GM23338 (cell line): Measurements from ENCODE around the gene PKHD1. TPM values are rescaled to one million over a fixed set of nuclear protein-coding genes. Genes with fewer than 3 reads are reported as not detected.

Experiments
- ATAC-seq: fragments of 200-7000 bp; cut with Tn5 transposase; 3 replicates; pipeline ENCODE4 v1.9.1; 2020
- DNase-seq: peaks from one replicate; pipeline ENCODE4 v3.0.0-alpha.2; 2015; ENCODE audit warnings: low spot score
- H2AFZ ChIP-seq: fragments of 200-600 bp; sonication (generic); 2 replicates; pipeline ENCODE4 v1.8.0; 2016; ENCODE audit warnings: antibody characterized with exemption, mild to moderate bottlenecking, moderate library complexity
- H3F3A ChIP-seq: fragments of 200-600 bp; sonication (generic); replicated peaks from 2 replicates; pipeline ENCODE4 v1.8.0; 2017; ENCODE audit warnings: antibody characterized with exemption, mixed run types, low read depth
- H3K27ac ChIP-seq: fragments of 200-600 bp; sonication (generic); 2 replicates; pipeline ENCODE4 v1.6.1; 2016; ENCODE audit warnings: low read depth
- H3K27me3 ChIP-seq: fragments of 200-600 bp; sonication (generic); 2 replicates; pipeline ENCODE4 v1.8.0; 2016; ENCODE audit warnings: mild to moderate bottlenecking, mixed run types, moderate library complexity; ENCODE audit not compliant: insufficient read depth
- H3K36me3 ChIP-seq: fragments of 200-600 bp; sonication (generic); 2 replicates; pipeline ENCODE4 v1.8.0; 2016; ENCODE audit warnings: mild to moderate bottlenecking; ENCODE audit not compliant: insufficient read depth
- H3K4me1 ChIP-seq: fragments of 200-600 bp; sonication (generic); 2 replicates; pipeline ENCODE4 v1.8.0; 2016; ENCODE audit warnings: mild to moderate bottlenecking, moderate library complexity; ENCODE audit not compliant: insufficient read depth
- H3K4me2 ChIP-seq: fragments of 200-600 bp; sonication (generic); 2 replicates; pipeline ENCODE4 v1.7.1; 2017; ENCODE audit warnings: mixed run types
- H3K4me3 ChIP-seq: fragments of 200-600 bp; sonication (generic); 2 replicates; pipeline ENCODE4 v1.6.1; 2016; ENCODE audit warnings: mixed run types
- H3K79me2 ChIP-seq: fragments of 200-600 bp; sonication (generic); replicated peaks from 2 replicates; pipeline ENCODE4 v1.8.0; 2017; ENCODE audit warnings: mild to moderate bottlenecking; ENCODE audit not compliant: insufficient read depth
- H3K9me2 ChIP-seq: fragments of 200-600 bp; sonication (generic); 2 replicates; pipeline ENCODE4 v1.8.0; 2017; ENCODE audit not compliant: insufficient read depth
- H4K20me1 ChIP-seq: fragments of 200-600 bp; sonication (generic); replicated peaks from 2 replicates; pipeline ENCODE4 v1.8.0; 2017; ENCODE audit warnings: mild to moderate bottlenecking; ENCODE audit not compliant: insufficient read depth
- H3K27ac Mint-ChIP-seq: 2 replicates; pipeline ENCODE4 v1.8.0; 2020; ENCODE audit warnings: inconsistent platforms, mild to moderate bottlenecking, moderate library complexity, mixed read lengths
- H3K27me3 Mint-ChIP-seq: 3 replicates; pipeline ENCODE4 v1.8.0; 2022; ENCODE audit warnings: low read depth, mild to moderate bottlenecking, moderate library complexity, mixed read lengths, inconsistent platforms; ENCODE audit not compliant: insufficient read depth, poor library complexity
- H3K36me3 Mint-ChIP-seq: 3 replicates; pipeline ENCODE4 v1.8.0; 2021; ENCODE audit warnings: low read depth, mild to moderate bottlenecking, inconsistent platforms, moderate library complexity, mixed read lengths
- H3K4me1 Mint-ChIP-seq: 3 replicates; pipeline ENCODE4 v1.8.0; 2020; ENCODE audit warnings: mild to moderate bottlenecking, inconsistent platforms, mixed read lengths
- H3K4me3 Mint-ChIP-seq: 3 replicates; pipeline ENCODE4 v1.8.0; 2021; ENCODE audit warnings: moderate library complexity, mild to moderate bottlenecking, inconsistent platforms, mixed read lengths
- H3K9me3 Mint-ChIP-seq: 3 replicates; pipeline ENCODE4 v1.8.0; 2020; ENCODE audit warnings: moderate library complexity, mild to moderate bottlenecking, inconsistent platforms, mixed read lengths
- CREB1 ChIP-seq: fragments of 250-450 bp; sonication (Bioruptor Pico); IDR thresholded peaks from 2 replicates; pipeline ENCODE4 v1.5.0; 2020; ENCODE audit warnings: low read depth, mild to moderate bottlenecking, moderate library complexity
- EZH2 ChIP-seq: fragments of 200-600 bp; sonication (generic); IDR thresholded peaks from one replicate; pipeline ENCODE4 v1.8.0; 2017; ENCODE audit warnings: antibody characterized with exemption, mild to moderate bottlenecking, low read depth; ENCODE audit not compliant: unreplicated experiment
- EZH2phosphoT487 ChIP-seq: fragments of 200-600 bp; sonication (generic); IDR thresholded peaks from one replicate; pipeline ENCODE4 v1.8.1; 2018; ENCODE audit warnings: antibody characterized with exemption; ENCODE audit not compliant: unreplicated experiment
- JUNB ChIP-seq: IDR thresholded peaks from one replicate; pipeline ENCODE4 v1.6.1; 2016; ENCODE audit warnings: antibody characterized with exemption; ENCODE audit not compliant: unreplicated experiment
- NANOG ChIP-seq: IDR thresholded peaks from 2 replicates; pipeline ENCODE4 v1.6.1; 2016; ENCODE audit warnings: antibody characterized with exemption, borderline replicate concordance
- POLR2AphosphoS5 ChIP-seq: IDR thresholded peaks from 2 replicates; pipeline ENCODE4 v1.6.1; 2016; ENCODE audit warnings: antibody characterized with exemption, low read depth
- STAT1 ChIP-seq: IDR thresholded peaks from one replicate; pipeline ENCODE4 v1.6.1; 2016; ENCODE audit warnings: antibody characterized with exemption; ENCODE audit not compliant: unreplicated experiment
- ZNF114 ChIP-seq: fragments of 250-450 bp; sonication (Bioruptor Pico); IDR thresholded peaks from 2 replicates; pipeline ENCODE4 v1.5.0; 2020; ENCODE audit warnings: mild to moderate bottlenecking, moderate library complexity
- ZNF331 ChIP-seq: fragments of 250-450 bp; sonication (Bioruptor Pico); IDR thresholded peaks from 2 replicates; pipeline ENCODE4 v1.5.0; 2020; ENCODE audit warnings: low read depth, mild to moderate bottlenecking, moderate library complexity
- polyA plus RNA-seq: library from polyadenylated mRNA; unstranded; fragments of >200 nt; fragmentation: Nextera tagmentation; extraction: Ambion mirVana; gene quantifications from 2 replicates; pipeline ENCODE4 v1.2.1, GENCODE V29; 2016
- total RNA-seq: library from RNA; depleted of rRNA; stranded (reverse); fragments of >200 nt; shearing (Covaris generic); gene quantifications from 2 replicates; pipeline ENCODE4 v1.2.3, GENCODE V29; 2014
- TF ChIP-seq, protein P1 (sequence below): fragments of 250-450 bp; sonication (Bioruptor Pico); IDR thresholded peaks from 2 replicates; pipeline ENCODE4 v1.5.0; 2020; ENCODE audit warnings: mild to moderate bottlenecking, moderate library complexity
- TF ChIP-seq, protein P2 (sequence below): IDR thresholded peaks from 2 replicates; pipeline ENCODE4 v1.6.1; 2016; ENCODE audit warnings: antibody characterized with exemption
- TF ChIP-seq, protein P3 (sequence below): IDR thresholded peaks from one replicate; pipeline ENCODE4 v1.6.1; 2018; ENCODE audit warnings: antibody characterized with exemption; ENCODE audit not compliant: unreplicated experiment
- TF ChIP-seq, protein P4 (sequence below), 2 experiments: fragments of 200-600 bp in 1 of 2; sonication (generic) in 1 of 2; conservative IDR thresholded peaks; 2 replicates each; pipeline versions ENCODE4 v1.5.1 to v1.6.1; 2016 to 2017; ENCODE audit warnings: antibody characterized with exemption in 2 of 2, low read depth in 2 of 2, mild to moderate bottlenecking in 2 of 2, moderate library complexity in 1 of 2

Gene PKHD1
- total and polyA plus RNA-seq, 2 experiments from 2014 or later: 0.03 to 0.07 TPM

DNA sequence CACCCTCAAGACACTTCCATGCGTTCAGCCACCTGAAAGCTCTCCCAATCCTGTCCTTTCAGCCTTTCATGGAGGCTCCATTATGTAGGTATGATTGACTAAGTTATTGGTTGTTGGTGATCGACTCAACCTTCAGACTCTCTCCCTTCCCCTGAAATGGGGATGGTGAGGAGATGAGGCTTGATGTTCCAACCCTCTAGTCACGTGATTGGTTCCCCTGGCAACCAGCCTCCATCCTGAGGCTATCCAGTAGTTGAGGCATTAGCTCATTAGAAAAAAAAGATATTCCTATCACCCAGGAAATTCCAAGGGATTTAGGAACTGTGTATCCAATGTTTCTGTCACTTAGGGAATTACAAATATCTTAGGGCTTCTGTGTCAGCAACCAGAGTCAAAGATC lies 426.6 kb downstream of the PKHD1 start:
- no peak overlapping the region for H3K4me3 ChIP-seq
- H3K27ac Mint-ChIP-seq: no peak overlapping the region
- H2AFZ ChIP-seq: no peak overlapping the region
- no peaks in the 10 kb centered on the region for H3K27me3 Mint-ChIP-seq
- no peaks in the 10 kb centered on the region for H3K27me3 ChIP-seq
- no peaks in the 10 kb centered on the region for H3K4me1 ChIP-seq
- no peaks in the 10 kb centered on the region for H3K79me2 ChIP-seq
- no peak for TF ChIP-seq JUNB
- no peak for TF ChIP-seq STAT1
- TF ChIP-seq ZNF331 (CRISPR knock-in tag): no peak
- TF ChIP-seq, protein P1, sequence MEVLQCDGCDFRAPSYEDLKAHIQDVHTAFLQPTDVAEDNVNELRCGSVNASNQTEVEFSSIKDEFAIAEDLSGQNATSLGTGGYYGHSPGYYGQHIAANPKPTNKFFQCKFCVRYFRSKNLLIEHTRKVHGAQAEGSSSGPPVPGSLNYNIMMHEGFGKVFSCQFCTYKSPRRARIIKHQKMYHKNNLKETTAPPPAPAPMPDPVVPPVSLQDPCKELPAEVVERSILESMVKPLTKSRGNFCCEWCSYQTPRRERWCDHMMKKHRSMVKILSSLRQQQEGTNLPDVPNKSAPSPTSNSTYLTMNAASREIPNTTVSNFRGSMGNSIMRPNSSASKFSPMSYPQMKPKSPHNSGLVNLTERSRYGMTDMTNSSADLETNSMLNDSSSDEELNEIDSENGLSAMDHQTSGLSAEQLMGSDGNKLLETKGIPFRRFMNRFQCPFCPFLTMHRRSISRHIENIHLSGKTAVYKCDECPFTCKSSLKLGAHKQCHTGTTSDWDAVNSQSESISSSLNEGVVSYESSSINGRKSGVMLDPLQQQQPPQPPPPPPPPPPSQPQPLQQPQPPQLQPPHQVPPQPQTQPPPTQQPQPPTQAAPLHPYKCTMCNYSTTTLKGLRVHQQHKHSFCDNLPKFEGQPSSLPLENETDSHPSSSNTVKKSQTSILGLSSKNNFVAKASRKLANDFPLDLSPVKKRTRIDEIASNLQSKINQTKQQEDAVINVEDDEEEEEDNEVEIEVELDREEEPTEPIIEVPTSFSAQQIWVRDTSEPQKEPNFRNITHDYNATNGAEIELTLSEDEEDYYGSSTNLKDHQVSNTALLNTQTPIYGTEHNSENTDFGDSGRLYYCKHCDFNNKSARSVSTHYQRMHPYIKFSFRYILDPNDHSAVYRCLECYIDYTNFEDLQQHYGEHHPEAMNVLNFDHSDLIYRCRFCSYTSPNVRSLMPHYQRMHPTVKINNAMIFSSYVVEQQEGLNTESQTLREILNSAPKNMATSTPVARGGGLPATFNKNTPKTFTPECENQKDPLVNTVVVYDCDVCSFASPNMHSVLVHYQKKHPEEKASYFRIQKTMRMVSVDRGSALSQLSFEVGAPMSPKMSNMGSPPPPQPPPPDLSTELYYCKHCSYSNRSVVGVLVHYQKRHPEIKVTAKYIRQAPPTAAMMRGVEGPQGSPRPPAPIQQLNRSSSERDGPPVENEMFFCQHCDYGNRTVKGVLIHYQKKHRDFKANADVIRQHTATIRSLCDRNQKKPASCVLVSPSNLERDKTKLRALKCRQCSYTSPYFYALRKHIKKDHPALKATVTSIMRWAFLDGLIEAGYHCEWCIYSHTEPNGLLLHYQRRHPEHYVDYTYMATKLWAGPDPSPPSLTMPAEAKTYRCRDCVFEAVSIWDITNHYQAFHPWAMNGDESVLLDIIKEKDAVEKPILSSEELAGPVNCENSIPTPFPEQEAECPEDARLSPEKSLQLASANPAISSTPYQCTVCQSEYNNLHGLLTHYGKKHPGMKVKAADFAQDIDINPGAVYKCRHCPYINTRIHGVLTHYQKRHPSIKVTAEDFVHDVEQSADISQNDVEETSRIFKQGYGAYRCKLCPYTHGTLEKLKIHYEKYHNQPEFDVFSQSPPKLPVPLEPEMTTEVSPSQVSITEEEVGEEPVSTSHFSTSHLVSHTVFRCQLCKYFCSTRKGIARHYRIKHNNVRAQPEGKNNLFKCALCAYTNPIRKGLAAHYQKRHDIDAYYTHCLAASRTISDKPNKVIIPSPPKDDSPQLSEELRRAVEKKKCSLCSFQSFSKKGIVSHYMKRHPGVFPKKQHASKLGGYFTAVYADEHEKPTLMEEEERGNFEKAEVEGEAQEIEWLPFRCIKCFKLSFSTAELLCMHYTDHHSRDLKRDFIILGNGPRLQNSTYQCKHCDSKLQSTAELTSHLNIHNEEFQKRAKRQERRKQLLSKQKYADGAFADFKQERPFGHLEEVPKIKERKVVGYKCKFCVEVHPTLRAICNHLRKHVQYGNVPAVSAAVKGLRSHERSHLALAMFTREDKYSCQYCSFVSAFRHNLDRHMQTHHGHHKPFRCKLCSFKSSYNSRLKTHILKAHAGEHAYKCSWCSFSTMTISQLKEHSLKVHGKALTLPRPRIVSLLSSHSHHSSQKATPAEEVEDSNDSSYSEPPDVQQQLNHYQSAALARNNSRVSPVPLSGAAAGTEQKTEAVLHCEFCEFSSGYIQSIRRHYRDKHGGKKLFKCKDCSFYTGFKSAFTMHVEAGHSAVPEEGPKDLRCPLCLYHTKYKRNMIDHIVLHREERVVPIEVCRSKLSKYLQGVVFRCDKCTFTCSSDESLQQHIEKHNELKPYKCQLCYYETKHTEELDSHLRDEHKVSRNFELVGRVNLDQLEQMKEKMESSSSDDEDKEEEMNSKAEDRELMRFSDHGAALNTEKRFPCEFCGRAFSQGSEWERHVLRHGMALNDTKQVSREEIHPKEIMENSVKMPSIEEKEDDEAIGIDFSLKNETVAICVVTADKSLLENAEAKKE (CRISPR knock-in tag): no peak
- TF ChIP-seq ZNF114: no peak
- TF ChIP-seq EZH2phosphoT487: no peak
- no peak for TF ChIP-seq POLR2AphosphoS5
- TF ChIP-seq CREB1: no peak
- TF ChIP-seq, protein P2, sequence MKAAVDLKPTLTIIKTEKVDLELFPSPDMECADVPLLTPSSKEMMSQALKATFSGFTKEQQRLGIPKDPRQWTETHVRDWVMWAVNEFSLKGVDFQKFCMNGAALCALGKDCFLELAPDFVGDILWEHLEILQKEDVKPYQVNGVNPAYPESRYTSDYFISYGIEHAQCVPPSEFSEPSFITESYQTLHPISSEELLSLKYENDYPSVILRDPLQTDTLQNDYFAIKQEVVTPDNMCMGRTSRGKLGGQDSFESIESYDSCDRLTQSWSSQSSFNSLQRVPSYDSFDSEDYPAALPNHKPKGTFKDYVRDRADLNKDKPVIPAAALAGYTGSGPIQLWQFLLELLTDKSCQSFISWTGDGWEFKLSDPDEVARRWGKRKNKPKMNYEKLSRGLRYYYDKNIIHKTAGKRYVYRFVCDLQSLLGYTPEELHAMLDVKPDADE: no peak
- no peak for TF ChIP-seq NANOG
- TF ChIP-seq, protein P3, sequence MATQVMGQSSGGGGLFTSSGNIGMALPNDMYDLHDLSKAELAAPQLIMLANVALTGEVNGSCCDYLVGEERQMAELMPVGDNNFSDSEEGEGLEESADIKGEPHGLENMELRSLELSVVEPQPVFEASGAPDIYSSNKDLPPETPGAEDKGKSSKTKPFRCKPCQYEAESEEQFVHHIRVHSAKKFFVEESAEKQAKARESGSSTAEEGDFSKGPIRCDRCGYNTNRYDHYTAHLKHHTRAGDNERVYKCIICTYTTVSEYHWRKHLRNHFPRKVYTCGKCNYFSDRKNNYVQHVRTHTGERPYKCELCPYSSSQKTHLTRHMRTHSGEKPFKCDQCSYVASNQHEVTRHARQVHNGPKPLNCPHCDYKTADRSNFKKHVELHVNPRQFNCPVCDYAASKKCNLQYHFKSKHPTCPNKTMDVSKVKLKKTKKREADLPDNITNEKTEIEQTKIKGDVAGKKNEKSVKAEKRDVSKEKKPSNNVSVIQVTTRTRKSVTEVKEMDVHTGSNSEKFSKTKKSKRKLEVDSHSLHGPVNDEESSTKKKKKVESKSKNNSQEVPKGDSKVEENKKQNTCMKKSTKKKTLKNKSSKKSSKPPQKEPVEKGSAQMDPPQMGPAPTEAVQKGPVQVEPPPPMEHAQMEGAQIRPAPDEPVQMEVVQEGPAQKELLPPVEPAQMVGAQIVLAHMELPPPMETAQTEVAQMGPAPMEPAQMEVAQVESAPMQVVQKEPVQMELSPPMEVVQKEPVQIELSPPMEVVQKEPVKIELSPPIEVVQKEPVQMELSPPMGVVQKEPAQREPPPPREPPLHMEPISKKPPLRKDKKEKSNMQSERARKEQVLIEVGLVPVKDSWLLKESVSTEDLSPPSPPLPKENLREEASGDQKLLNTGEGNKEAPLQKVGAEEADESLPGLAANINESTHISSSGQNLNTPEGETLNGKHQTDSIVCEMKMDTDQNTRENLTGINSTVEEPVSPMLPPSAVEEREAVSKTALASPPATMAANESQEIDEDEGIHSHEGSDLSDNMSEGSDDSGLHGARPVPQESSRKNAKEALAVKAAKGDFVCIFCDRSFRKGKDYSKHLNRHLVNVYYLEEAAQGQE: no peak
- TF ChIP-seq EZH2: no peak
- TF ChIP-seq, protein P4, sequence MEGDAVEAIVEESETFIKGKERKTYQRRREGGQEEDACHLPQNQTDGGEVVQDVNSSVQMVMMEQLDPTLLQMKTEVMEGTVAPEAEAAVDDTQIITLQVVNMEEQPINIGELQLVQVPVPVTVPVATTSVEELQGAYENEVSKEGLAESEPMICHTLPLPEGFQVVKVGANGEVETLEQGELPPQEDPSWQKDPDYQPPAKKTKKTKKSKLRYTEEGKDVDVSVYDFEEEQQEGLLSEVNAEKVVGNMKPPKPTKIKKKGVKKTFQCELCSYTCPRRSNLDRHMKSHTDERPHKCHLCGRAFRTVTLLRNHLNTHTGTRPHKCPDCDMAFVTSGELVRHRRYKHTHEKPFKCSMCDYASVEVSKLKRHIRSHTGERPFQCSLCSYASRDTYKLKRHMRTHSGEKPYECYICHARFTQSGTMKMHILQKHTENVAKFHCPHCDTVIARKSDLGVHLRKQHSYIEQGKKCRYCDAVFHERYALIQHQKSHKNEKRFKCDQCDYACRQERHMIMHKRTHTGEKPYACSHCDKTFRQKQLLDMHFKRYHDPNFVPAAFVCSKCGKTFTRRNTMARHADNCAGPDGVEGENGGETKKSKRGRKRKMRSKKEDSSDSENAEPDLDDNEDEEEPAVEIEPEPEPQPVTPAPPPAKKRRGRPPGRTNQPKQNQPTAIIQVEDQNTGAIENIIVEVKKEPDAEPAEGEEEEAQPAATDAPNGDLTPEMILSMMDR (conservative IDR thresholded peaks at IDR 0.05; ENCODE audit: low read depth in 2 of 2): no peak
- no peak overlapping the region for H3K4me2 ChIP-seq
- H3K9me3 Mint-ChIP-seq: no peaks in the 10 kb centered on the region; the same call in 2 of the 3 replicates
- H3K9me2 ChIP-seq: peaks cover 3% of the 10 kb centered on the region; the same call in 1 of the 2 replicates
- no peaks in the 10 kb centered on the region for H3F3A ChIP-seq
- H3K36me3 Mint-ChIP-seq: no peaks in the 10 kb centered on the region
- no peaks in the 10 kb centered on the region for H3K4me1 Mint-ChIP-seq
- no peaks in the 10 kb centered on the region for H4K20me1 ChIP-seq
- no peak overlapping the region for H3K27ac ChIP-seq
- no peak overlapping the region for H3K4me3 Mint-ChIP-seq
- DNase-seq: no peak
- H3K36me3 ChIP-seq: no peaks in the 10 kb centered on the region
- ATAC-seq: no peak
